ENCODE results near the gene COL2A1.

The COL2A1 gene

DNA sequence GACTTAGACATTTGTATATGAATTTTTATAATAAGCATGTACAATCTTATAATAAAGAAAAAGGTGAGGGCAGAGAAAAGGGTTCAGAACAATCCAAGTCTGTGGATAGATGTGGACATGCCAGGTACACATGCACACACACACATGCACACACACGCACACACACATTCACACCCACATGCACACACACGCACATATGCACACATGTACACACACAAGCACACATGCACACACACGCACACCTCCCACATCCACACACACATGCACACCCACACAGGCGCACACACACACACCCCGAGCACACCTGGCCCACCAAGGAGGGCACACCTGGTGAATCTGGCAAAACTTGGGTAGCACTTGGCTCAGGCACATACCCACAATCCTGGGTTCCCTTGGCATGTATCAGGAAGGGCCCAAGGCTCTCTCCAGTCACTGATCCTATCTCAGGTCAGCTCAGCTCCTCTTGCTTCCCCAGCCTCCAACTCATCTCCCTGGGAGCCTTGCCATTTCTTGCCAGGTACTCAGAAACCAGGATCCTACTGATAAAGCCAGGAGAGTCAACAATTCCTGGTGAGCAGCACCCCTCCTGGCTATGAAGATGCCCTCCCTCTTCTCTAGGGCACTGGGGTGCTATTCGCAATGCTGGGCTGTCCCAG is 59.5 kb downstream of the COL2A1 start:
- no peak for DNase-seq (ENCODE audit: low read depth)

DNA sequence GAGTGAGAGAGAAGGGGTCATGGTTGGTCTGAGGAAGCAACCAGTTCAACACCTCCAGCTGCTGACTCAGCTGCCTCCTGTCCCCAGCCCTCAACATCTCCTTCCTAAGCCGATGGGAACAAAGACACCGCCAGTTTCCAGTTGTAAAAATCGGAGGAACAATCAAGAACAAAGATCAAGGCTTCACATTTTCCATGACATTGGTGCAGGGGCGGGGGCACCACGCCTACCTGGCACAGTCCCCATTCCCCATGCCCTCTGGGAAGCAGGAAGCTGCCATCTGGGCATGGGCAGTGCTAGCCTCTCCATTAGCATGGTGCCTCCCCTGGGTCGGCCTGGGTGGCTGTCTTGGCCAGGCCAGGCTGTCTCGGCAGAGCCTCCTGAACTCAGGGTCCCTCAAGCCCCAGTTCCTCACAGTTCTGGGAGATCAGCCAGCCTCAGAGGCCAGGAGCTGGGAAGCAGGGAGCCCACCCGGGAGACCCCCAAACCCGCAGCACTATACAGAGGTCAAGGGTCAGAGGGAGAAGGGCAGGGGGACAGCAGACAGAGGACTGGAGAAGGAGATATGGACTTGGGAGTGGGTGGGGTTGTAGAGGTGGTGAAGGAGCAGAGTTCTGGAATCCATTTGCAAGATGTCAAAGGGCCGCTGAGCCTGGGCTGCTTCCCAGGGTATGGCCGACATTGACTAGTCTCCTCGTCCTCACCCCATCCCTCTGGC is 60.5 kb downstream of the COL2A1 start:
- DNase-seq (ENCODE audit: low read depth): no peak

DNA sequence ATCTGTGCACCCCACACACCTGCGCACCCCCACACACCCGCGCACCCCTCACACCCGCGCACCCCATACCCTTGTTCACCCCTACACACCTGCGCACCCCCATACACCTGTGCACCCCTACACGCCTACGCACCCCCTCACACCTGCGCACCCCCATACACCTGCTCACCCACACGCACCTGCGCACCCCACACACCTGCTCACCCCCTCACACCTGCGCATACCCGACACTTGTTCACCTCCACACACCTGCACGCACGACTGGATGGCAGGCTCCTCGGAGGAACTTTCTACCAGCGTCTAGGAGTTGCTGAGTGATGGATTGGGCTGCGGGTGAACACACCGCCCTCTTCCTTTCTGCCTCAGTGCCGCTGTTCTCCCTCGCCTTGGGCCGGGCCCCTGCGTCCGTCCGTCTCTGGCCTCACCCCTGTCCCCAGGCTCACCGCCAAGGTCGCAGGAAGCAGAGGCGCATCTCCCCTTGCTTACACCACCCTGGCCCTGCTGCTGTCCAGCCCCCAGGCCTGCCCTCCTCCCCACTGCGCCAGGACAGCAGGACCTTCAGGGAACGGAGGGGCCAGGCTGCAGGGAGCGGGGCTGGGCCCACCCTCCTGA is 61.6 kb downstream of the COL2A1 start:
- no peak for DNase-seq (ENCODE audit: low read depth)

- no peak for DNase-seq (ENCODE audit: low read depth)
These were observed 62.2 kb downstream of the COL2A1 start for GRCh38 chr12:47941871-47942613.

DNA sequence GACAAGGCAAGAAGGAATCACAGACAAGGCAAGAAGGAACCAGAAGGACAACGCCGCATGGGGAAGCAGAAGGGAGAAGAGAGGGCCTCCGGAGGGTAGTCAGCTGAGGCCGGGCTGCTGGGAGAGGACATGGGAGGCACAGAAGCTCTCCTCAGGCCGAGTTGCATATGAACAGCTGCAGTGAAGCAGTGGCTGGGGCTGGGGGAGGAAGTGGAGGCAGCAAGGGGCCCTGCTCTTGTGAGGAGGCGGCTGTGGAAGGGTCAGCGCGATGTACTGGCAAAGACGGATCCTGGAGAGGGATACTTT is 62.8 kb downstream of the COL2A1 start:
- DNase-seq (ENCODE audit: low read depth): no peak

GRCh38 chr12:47940773-47941474 is 63.4 kb downstream of the COL2A1 start:
- DNase-seq (ENCODE audit: low read depth): no peak

GRCh38 chr12:47939009-47939601 is 65.2 kb downstream of the COL2A1 start:
- no peak for DNase-seq (ENCODE audit: low read depth)

DNA sequence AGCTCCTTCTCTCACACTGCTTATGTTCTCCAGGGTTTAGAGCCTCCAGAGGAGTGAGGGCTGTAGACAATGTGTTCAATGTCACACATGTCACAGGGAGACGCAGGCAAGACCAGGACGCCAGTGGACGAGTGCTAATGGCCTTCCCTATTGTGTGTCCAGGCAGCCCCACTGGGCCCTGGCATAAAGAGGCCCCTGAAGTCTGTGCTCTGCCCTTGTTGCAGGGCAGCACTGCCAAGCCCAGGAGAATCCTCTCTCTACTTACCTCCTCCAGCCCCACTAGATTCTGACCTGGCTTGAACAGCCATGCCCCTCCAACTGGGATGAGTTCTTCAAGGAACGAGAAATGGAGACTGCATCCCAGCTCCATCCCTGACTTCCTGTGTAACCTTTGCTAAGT is 65.7 kb downstream of the COL2A1 start:
- no peak for DNase-seq (ENCODE audit: low read depth)

- no peak for DNase-seq (ENCODE audit: low read depth)
These were observed 66.2 kb downstream of the COL2A1 start for GRCh38 chr12:47938093-47938492.

DNA sequence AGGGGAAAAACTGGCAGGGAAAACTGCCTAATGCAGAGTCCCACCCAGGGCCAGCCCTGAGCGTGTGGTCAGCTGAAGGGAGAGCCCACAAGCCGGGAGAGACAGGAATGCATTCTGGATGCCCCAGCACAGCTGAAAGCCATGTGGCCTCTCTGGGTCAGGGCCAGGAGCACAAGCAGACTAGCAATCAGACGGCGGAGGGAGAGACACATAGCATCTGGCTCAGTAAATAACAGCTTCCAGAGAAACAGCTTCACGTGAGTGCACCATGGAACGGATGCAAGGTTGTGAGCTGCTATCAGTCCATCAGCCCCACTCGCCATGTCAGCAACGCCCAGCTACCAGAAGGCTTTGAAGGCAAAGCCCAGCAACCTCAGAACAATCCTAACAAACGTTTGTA is 69.1 kb downstream of the COL2A1 start:
- no peak for DNase-seq (ENCODE audit: low read depth)

DNA sequence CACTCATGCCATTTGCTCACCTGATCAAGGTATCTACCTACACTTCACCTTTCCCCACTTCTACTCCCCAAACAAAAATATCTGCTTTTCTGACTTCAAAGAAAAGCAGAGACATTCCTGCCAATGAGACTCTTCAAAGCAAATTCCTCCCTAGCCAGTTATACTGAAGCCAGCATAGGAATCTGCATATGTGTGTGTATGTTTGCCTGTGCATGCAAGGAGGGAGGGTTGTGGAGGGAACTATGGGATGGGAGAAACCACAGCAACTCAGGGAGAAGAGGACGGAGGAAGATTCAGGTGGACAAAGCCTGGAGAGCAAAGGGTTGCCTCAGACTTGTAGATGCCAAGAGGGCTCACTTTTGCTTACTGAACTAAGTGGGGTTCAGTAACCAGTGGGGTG is 73.1 kb downstream of the COL2A1 start:
- DNase-seq (ENCODE audit: low read depth): no peak

DNA sequence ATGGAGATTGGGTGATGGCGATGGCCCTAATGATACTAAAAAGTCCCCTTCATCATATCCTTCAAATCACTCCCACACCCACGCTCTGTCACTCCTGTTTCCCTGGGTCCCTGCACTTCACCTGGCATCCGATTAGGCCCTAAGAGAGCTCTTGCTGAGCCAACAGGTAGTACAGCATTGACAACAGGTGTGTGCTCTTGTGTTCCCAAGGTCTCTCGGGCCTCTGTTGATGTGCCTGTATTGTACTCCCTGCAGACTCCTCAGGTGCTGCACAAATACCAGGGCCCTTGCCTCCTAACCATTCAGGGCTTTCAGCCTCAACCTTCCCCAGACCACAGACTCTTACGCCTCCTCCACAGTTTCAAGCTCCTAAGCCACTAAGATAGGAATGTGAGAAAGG is 73.6 kb downstream of the COL2A1 start:
- DNase-seq (ENCODE audit: low read depth): no peak

GRCh38 chr12:47927346-47927745 is 76.9 kb downstream of the COL2A1 start:
- no peak for DNase-seq (ENCODE audit: low read depth)

Data from T-helper 22 cell (primary cell).